Measurements from ENCODE around the gene CEP120. TPM values are rescaled to one million over a fixed set of nuclear protein-coding genes. Genes with fewer than 3 reads are reported as not detected.
A peak's percentile ranks its signal among the peaks of the same experiment; 100 is the strongest.
"Not testable (repeated sequence)": the region's sequence is repeated elsewhere in the genome, so short reads cannot be mapped to it uniquely, and the experiment has no call there.

The CEP120 gene
- total RNA-seq (2014; rRNA removed; shearing (Covaris generic)) = 9.7 and 24.0 TPM in 2 replicates

- peak; percentile 100 for DNase-seq (ENCODE audit: low spot score)
- in situ Hi-C loops (cut with HindIII; ENCODE audit: low sequenced_read_pairs) = no loop called here
Observed at GRCh38 chr5:123423278-123424149, at the start of gene CEP120. Gene CEP120, minus strand, starts transcription at chr5:123423403. Its CDS starts 405 bp downstream, at chr5:123422998.

GRCh38 chr5:123472150-123472924, 49.1 kb upstream of the CEP120 start:
- no peak for DNase-seq (ENCODE audit: low spot score)
- in situ Hi-C loops (cut with HindIII; ENCODE audit: low sequenced_read_pairs) = no loop called here

DNA sequence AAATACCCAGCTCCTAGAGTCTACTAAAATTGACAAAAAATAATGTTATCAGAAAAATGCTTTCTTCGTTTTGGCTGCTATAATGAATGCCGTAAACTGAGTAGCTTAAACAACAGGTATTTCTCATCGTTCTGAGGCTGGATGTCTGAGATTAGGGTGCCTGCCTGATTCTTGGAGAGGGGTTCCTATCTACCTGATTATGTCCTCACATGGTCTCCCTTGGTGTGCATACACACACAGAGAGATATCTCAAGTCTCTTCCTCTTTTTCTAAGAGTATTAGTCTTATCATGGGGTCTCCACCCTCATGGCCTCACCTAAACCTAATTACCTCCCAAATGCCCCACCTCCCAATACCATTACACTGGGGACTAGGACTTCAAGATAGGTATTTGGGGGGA, 48.2 kb upstream of the CEP120 start:
- DNase-seq (ENCODE audit: low spot score) = no peak
- in situ Hi-C loops (cut with HindIII; ENCODE audit: low sequenced_read_pairs) = no loop called here

DNA sequence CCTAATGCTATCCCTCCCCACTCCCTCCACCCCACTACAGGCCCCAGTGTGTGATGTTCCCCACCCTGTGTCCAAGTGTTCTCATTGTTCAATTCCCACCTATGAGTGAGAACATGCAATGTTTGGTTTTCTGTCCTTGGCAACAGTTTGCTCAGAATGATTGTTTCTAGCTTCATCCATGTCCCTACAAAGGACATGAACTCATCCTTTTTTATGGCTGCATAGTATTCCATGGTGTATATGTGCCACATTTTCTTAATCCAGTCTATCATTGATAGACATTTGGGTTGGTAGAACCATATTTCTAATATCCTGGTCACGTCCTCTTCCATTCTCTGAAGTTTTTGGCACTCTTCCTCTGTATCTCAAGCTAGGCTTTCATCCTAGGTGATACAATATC, 43.6 kb upstream of the CEP120 start:
- in situ Hi-C loops (cut with HindIII; ENCODE audit: low sequenced_read_pairs); DNase-seq (ENCODE audit: low spot score): not testable (repeated sequence)

DNA sequence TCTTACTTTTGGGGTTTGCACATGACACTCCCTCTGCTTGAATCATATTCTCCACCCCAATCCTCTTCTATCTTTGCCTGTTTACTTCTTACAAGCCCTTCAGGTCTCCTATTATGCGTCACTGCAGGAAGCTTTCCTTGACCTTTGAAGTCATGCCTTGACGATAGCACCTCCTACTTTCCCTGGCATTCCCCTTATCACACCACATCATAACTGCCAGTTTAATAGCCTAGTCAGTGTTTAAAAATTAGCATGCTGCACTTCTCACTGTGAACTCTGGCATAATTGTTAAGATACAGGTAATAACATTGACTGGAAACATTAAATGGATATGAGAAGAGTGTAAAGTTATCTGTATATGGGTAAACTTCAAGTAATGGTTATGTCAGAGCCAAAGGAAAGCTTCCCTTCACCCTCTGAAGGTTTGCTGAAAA, 37.1 kb upstream of the CEP120 start:
- in situ Hi-C loops (cut with HindIII; ENCODE audit: low sequenced_read_pairs) = no loop called here
- DNase-seq (ENCODE audit: low spot score) = no peak

DNA sequence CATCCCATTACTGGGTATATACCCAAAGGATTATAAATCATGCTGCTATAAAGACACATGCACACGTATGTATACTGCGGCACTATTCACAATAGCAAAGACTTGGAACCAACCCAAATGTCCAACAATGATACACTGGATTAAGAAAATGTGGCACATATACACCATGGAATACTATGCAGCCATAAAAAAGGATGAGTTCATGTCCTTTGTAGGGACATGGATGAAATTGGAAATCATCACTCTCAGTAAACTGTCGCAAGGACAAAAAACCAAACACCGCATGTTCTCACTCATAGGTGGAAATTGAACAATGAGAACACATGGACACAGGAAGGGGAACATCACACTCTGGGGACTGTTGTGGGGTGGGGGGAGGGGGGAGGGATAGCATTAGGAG, 35.8 kb upstream of the CEP120 start:
- DNase-seq (ENCODE audit: low spot score); in situ Hi-C loops (cut with HindIII; ENCODE audit: low sequenced_read_pairs): not testable (repeated sequence)

- no peak for DNase-seq (ENCODE audit: low spot score)
- in situ Hi-C loops (cut with HindIII; ENCODE audit: low sequenced_read_pairs) = no loop called here
Observed at GRCh38 chr5:123456242-123456641, 33.0 kb upstream of the CEP120 start.

- in situ Hi-C loops (cut with HindIII; ENCODE audit: low sequenced_read_pairs) = no loop called here
- no peak for DNase-seq (ENCODE audit: low spot score)
Observed at GRCh38 chr5:123455640-123456039, 32.4 kb upstream of the CEP120 start.

DNA sequence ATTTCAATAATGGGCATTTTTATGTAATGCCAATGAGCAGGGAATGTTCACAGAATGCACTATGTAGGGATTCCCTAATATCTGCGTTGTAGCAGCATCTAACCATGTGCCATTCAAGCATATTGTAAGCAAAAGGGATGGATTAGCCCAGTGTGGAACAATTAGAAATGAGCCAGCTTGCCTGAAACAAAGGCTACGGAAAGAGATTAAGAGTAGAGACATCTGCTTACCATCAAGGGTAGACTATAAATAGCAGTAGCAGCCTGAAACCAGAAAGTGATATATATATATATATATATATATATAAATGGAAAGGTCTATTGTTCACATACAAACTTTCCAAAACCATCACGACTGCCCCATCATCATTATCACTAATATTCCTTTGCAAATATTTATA, 31.9 kb upstream of the CEP120 start:
- no peak for DNase-seq (ENCODE audit: low spot score)
- in situ Hi-C loops (cut with HindIII; ENCODE audit: low sequenced_read_pairs) = no loop called here

DNA sequence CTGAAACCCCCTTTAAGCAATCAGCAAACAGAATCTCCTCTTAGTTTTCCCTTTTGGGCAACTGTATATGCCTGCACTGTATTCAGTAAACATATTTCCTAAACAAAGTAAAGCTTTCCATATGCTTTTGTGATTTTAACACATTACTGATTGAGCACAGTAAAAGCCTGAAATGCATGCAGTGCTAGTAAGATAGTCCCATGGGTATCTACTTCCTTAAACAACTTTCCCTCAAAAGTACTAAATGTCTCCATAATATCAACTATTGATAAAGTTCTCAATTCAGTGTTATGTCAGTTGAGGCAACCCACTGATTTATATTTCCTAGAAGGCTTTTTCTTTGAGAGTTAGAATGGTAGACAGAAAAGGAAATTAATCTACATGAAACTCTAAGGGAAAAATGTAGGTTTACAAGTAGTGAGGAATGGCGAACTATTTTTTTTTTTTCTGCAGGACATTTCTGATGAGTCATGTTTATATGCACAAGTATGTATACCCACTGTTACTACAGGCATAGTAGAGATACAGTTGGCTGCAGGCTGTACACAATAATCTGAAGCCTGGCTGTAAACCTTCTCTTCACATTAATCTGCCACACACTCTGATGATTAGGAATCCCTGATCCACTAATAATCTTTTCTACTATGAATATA, 31.2 kb upstream of the CEP120 start:
- in situ Hi-C loops (cut with HindIII; ENCODE audit: low sequenced_read_pairs) = no loop called here
- no peak for DNase-seq (ENCODE audit: low spot score)

- DNase-seq (ENCODE audit: low spot score) = no peak
- in situ Hi-C loops (cut with HindIII; ENCODE audit: low sequenced_read_pairs) = no loop called here
Observed at GRCh38 chr5:123452401-123452800, 29.2 kb upstream of the CEP120 start.

- no peak for DNase-seq (ENCODE audit: low spot score)
- in situ Hi-C loops (cut with HindIII; ENCODE audit: low sequenced_read_pairs) = no loop called here
Observed at GRCh38 chr5:123451047-123451446, 27.8 kb upstream of the CEP120 start.

GRCh38 chr5:123450640-123451039, 27.4 kb upstream of the CEP120 start:
- DNase-seq (ENCODE audit: low spot score) = peak; percentile 10
- in situ Hi-C loops (cut with HindIII; ENCODE audit: low sequenced_read_pairs) = no loop called here

- DNase-seq (ENCODE audit: low spot score) = no peak
- in situ Hi-C loops (cut with HindIII; ENCODE audit: low sequenced_read_pairs) = no loop called here
Observed at GRCh38 chr5:123450114-123450513, 26.9 kb upstream of the CEP120 start.

GRCh38 chr5:123449424-123449974, 26.3 kb upstream of the CEP120 start:
- in situ Hi-C loops (cut with HindIII; ENCODE audit: low sequenced_read_pairs) = no loop called here
- no peak for DNase-seq (ENCODE audit: low spot score)

- no peak for DNase-seq (ENCODE audit: low spot score)
- in situ Hi-C loops (cut with HindIII; ENCODE audit: low sequenced_read_pairs) = no loop called here
Observed at GRCh38 chr5:123448743-123449142, 25.5 kb upstream of the CEP120 start.

GRCh38 chr5:123448017-123448617, 24.9 kb upstream of the CEP120 start:
- DNase-seq (ENCODE audit: low spot score) = no peak
- in situ Hi-C loops (cut with HindIII; ENCODE audit: low sequenced_read_pairs) = no loop called here

GRCh38 chr5:123444016-123444415, 20.8 kb upstream of the CEP120 start:
- in situ Hi-C loops (cut with HindIII; ENCODE audit: low sequenced_read_pairs) = no loop called here
- DNase-seq (ENCODE audit: low spot score) = no peak

DNA sequence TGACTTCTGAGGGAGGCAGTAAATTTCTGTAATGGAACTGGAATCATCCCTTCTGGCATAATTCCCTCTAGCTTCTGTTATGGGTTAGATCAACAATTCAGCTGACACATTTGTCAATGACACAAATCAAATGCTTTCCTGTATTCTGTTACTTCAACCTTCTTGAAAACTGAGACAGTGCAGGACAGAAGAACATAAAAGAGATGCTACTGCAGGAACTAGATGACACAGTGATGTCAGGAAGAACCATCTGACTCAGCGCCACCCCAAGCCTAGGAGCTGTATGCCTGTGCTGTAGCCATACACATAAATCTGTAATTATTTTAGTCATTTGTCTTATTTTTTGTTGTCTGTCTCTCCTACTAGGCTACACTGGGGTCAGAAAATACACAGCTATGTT, 18.2 kb upstream of the CEP120 start:
- in situ Hi-C loops (cut with HindIII; ENCODE audit: low sequenced_read_pairs) = no loop called here
- no peak for DNase-seq (ENCODE audit: low spot score)

Data from G401 (cell line).